K562 (cell line): Measurements from ENCODE around the gene LRRC25. TPM values are rescaled to one million over a fixed set of nuclear protein-coding genes. Genes with fewer than 3 reads are reported as not detected.

ENCODE experiments used
- CREB1 ChIP-seq, 2 experiments: sonication (generic) in 1 of 2; formaldehyde crosslinking in 1 of 2; IDR thresholded peaks; 2 replicates each; pipeline versions ENCODE4 v1.6.1 to v1.8.0; 2012 to 2022; ENCODE audit warnings: inconsistent platforms in 1 of 2, mild to moderate bottlenecking in 1 of 2, missing genetic modification reagents in 1 of 2, moderate library complexity in 1 of 2
- E2F3 ChIP-seq: fragments of 250-450 bp; sonication (Bioruptor Pico); IDR thresholded peaks from 2 replicates; pipeline ENCODE4 v1.4.0; 2020; ENCODE audit warnings: mild to moderate bottlenecking
- ESRRA ChIP-seq: fragments of 450-650 bp; IDR thresholded peaks from 2 replicates; pipeline ENCODE4 v1.6.1; 2014; ENCODE audit warnings: low read depth, mild to moderate bottlenecking, moderate library complexity, borderline replicate concordance
- HES1 ChIP-seq: fragments of 450-650 bp; IDR thresholded peaks from 2 replicates; pipeline ENCODE4 v1.6.1; 2016; ENCODE audit warnings: low read depth, mild to moderate bottlenecking, moderate library complexity
- ID3 ChIP-seq, 2 experiments: fragments of 250-450 bp in 1 of 2; fragments of 450-650 bp in 1 of 2; sonication (Bioruptor Pico) in 1 of 2; IDR thresholded peaks; 2 replicates each; pipeline versions ENCODE4 v1.6.1 to v1.8.0; 2016 to 2021; ENCODE audit warnings: mild to moderate bottlenecking in 2 of 2, moderate library complexity in 2 of 2, missing compliant biosample characterization in 1 of 2, missing genetic modification characterization in 1 of 2
- NBN ChIP-seq: fragments of 450-650 bp; IDR thresholded peaks from 2 replicates; pipeline ENCODE4 v1.6.1; 2016; ENCODE audit warnings: low read depth, mild to moderate bottlenecking
- NR2C2 ChIP-seq, 2 experiments: fragments of 200-800 bp in 1 of 2; sonication (Bioruptor generic) in 1 of 2; sonication (generic) in 1 of 2; formaldehyde crosslinking in 1 of 2; IDR thresholded peaks; 2 replicates each; pipeline versions ENCODE4 v1.6.1 to v1.8.0; 2016 to 2022; ENCODE audit warnings: mild to moderate bottlenecking in 1 of 2, missing compliant biosample characterization in 1 of 2, missing genetic modification characterization in 1 of 2, missing genetic modification reagents in 1 of 2
- PYGO2 ChIP-seq: fragments of 450-650 bp; IDR thresholded peaks from 2 replicates; pipeline ENCODE4 v1.6.1; 2016; ENCODE audit warnings: mild to moderate bottlenecking, missing genetic modification characterization, moderate library complexity, missing compliant biosample characterization
- RREB1 ChIP-seq: fragments of 250-450 bp; sonication (Bioruptor Pico); IDR thresholded peaks from 2 replicates; pipeline ENCODE4 v1.4.0; 2020
- TBL1XR1 ChIP-seq, 2 experiments: IDR thresholded peaks; 2 replicates each; pipeline ENCODE4 v1.6.1; 2012; ENCODE audit warnings: improper control_type of control experiment in 2 of 2, low read length in 2 of 2, mild to moderate bottlenecking in 1 of 2
- polyA plus RNA-seq, 8 experiments: library from polyadenylated mRNA; depleted of rRNA in 4 of 8; stranded (reverse) in 5 of 8; unstranded in 3 of 8; fragments of >200 nt; fragmentation: Nextera tagmentation in 2 of 8; fragmentation: Illumina TruSeq in 1 of 8; extraction: Ambion mirVana in 2 of 8; extraction: Trizol in 1 of 8; gene quantifications; 2 replicates each; pipeline versions ENCODE4 v1.2.1 to v1.2.3, GENCODE V29; 2011 to 2014; ENCODE audit warnings: inconsistent platforms in 1 of 8, missing spikeins in 1 of 8
- total RNA-seq, 7 experiments: library from RNA; depleted of rRNA in 6 of 7; stranded (reverse); fragments of >200 nt in 6 of 7; fragmentation: Illumina TruSeq in 2 of 7; extraction: Trizol in 2 of 7; gene quantifications; 2 replicates each; pipeline versions ENCODE4 v1.2.1 to v1.2.3, GENCODE V29; 2011 to 2021; ENCODE audit warnings: low replicate concordance in 1 of 7
- TF ChIP-seq, protein P1 (sequence below): IDR thresholded peaks from 2 replicates; pipeline ENCODE4 v1.6.1; 2014; ENCODE audit warnings: antibody characterized with exemption
- TF ChIP-seq, protein P2 (sequence below), 2 experiments: fragments of 450-650 bp in 1 of 2; sonication (generic) in 1 of 2; formaldehyde crosslinking in 1 of 2; IDR thresholded peaks in 1 of 2; conservative IDR thresholded peaks in 1 of 2; 2 replicates each; pipeline versions ENCODE4 v1.6.1 to v1.8.1; 2016 to 2023; ENCODE audit warnings: mild to moderate bottlenecking in 2 of 2, moderate library complexity in 2 of 2, inconsistent platforms in 1 of 2, missing genetic modification reagents in 1 of 2
- TF ChIP-seq, protein P3 (sequence below): fragments of 450-650 bp; IDR thresholded peaks from 2 replicates; pipeline ENCODE4 v1.6.1; 2016; ENCODE audit warnings: antibody characterized with exemption

The LRRC25 gene
- total and polyA plus RNA-seq, 9 of the 15 experiments (the other 6 are each of a cell fraction or from before 2014, with no cell fraction given) = 0.07 to 0.36 (median 0.10) TPM; not detected in 3

- TF ChIP-seq NR2C2 (CRISPR knock-in tag; IDR thresholded peaks at IDR 0.05) (no peak), NR2C2 (tag; IDR thresholded peaks at IDR 0.05) (peak; percentile 91), ESRRA (peak; percentile 94), NBN (peak; percentile 93), PYGO2 (tag) (peak; percentile 76; the same call in 1 of the 2 replicates), ID3 (CRISPR knock-in tag; IDR thresholded peaks at IDR 0.05) (0 out of 2 replicates have a peak, but pooled peaks have one; percentile 35), ID3 (tag; IDR thresholded peaks at IDR 0.05) (no peak; the same call in 1 of the 2 replicates), RREB1 (CRISPR knock-in tag) (no peak), TBL1XR1 (IDR thresholded peaks at IDR 0.05; ENCODE audit: low read length in 2 of 2) (peak in 1 of 2 experiments; percentile 87; a peak in 2 of 4 replicates), CREB1 (IDR thresholded peaks at IDR 0.05) (peak; percentile 85), CREB1 (CRISPR knock-in tag; IDR thresholded peaks at IDR 0.05) (no peak), E2F3 (peak; percentile 13; the same call in 1 of the 2 replicates), HES1 (peak; percentile 58)
- TF ChIP-seq, protein P1, sequence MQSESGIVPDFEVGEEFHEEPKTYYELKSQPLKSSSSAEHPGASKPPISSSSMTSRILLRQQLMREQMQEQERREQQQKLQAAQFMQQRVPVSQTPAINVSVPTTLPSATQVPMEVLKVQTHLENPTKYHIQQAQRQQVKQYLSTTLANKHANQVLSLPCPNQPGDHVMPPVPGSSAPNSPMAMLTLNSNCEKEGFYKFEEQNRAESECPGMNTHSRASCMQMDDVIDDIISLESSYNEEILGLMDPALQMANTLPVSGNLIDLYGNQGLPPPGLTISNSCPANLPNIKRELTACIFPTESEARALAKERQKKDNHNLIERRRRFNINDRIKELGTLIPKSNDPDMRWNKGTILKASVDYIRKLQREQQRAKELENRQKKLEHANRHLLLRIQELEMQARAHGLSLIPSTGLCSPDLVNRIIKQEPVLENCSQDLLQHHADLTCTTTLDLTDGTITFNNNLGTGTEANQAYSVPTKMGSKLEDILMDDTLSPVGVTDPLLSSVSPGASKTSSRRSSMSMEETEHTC = peak; percentile 86
- TF ChIP-seq, protein P2, sequence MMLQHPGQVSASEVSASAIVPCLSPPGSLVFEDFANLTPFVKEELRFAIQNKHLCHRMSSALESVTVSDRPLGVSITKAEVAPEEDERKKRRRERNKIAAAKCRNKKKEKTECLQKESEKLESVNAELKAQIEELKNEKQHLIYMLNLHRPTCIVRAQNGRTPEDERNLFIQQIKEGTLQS (IDR thresholded peaks at IDR 0.05) = peak; percentile 99
- TF ChIP-seq, protein P2 (CRISPR knock-in tag; conservative IDR thresholded peaks at IDR 0.05) = peak; percentile 68; the same call in 1 of the 2 replicates
- TF ChIP-seq, protein P3, sequence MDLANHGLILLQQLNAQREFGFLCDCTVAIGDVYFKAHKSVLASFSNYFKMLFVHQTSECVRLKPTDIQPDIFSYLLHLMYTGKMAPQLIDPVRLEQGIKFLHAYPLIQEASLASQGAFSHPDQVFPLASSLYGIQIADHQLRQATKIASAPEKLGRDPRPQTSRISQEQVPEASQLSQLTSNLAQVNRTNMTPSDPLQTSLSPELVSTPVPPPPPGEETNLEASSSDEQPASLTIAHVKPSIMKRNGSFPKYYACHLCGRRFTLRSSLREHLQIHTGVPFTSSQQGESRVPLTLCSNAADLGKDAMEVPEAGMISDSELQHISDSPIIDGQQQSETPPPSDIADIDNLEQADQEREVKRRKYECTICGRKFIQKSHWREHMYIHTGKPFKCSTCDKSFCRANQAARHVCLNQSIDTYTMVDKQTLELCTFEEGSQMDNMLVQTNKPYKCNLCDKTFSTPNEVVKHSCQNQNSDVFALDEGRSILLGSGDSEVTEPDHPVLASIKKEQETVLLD = peak; percentile 63; the same call in 1 of the 2 replicates
These were observed 32.4 kb downstream of the LRRC25 start (continued) for GRCh38 chr19:18364826-18365528.
